ENCODE data around the gene GLIS1. TPM values are rescaled to one million over a fixed set of nuclear protein-coding genes. Genes with fewer than 3 reads are reported as not detected.

GLIS1 gene
- total and polyA plus RNA-seq, 2 of the 8 experiments (the other 6 are each of a cell fraction or from before 2014, with no cell fraction given): 0.15 to 0.22 TPM

DNA sequence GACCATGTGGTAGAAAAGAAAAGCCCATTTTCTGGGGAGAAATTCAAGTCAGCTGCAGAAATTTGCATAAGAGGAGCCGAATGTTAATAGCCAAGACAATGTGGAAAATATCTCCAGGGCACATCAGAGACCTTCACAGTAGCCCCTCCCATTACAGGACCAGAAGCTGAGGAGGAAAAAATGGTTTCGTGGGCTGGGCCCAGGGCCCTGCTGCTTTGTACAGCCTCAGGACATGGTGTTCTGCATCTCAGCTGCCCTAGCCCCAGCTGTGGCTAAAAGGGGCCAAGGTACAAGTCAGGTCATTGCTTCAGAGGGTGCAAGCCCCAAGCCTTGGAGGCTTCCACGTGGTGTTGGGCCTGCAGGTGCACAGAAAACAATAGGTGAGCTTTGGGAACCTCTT lies 171.5 kb downstream of the GLIS1 start (continued):
- TF ChIP-seq POLR2A (IDR thresholded peaks at IDR 0.05; ENCODE audit: control extremely low read depth in 1 of 2, low read depth in 2 of 2, low read length in 2 of 2) (no peak), SP2 (IDR thresholded peaks at IDR 0.05; ENCODE audit: low read length) (no peak), CEBPB (IDR thresholded peaks at IDR 0.05; ENCODE audit: low read depth, low read length) (no peak)

Measured in H1 (cell line).